Measurements from ENCODE around the gene ATG10. TPM values are rescaled to one million over a fixed set of nuclear protein-coding genes. Genes with fewer than 3 reads are reported as not detected.

Gene ATG10
- total and polyA plus RNA-seq, 2 of the 13 experiments (the other 11 are each of a cell fraction or from before 2014, with no cell fraction given): 2.0 to 5.7 TPM

- Histone ChIP-seq H3K27me3 (ENCODE audit: control insufficient read depth in 1 of 2, insufficient read depth in 2 of 2, low read length in 2 of 2) (no peaks in the 10 kb centered on the region), H3K4me3 (replicated peaks in 1 of 3; ENCODE audit: insufficient read depth in 1 of 3, low read depth in 2 of 3, low read length in 3 of 3) (no peak overlapping the region), H4K20me1 (ENCODE audit: insufficient read depth, low read length) (no peaks in the 10 kb centered on the region), H3K79me2 (ENCODE audit: insufficient read depth, low read length) (no peaks in the 10 kb centered on the region), H2AFZ (ENCODE audit: low read length) (no peak overlapping the region), H3K4me2 (ENCODE audit: low read depth, low read length) (no peak overlapping the region), H3K27ac (ENCODE audit: extremely low read length, insufficient read depth, low read length) (no peak overlapping the region), H3K4me1 (ENCODE audit: insufficient read depth, low read length) (no peaks in the 10 kb centered on the region), H3K9me3 (ENCODE audit: low read length) (no peaks in the 10 kb centered on the region), H3K9ac (ENCODE audit: insufficient read depth, low read depth, low read length) (no peak overlapping the region), H3K36me3 (replicated peaks in 1 of 2; ENCODE audit: control insufficient read depth in 1 of 2, insufficient read depth in 2 of 2, low read length in 2 of 2) (no peaks in the 10 kb centered on the region)
- DNase-seq (ENCODE audit: low spot score): no peak
- in situ Hi-C loops (cut with HindIII; ENCODE audit: extremely low pct_ligation_motif_present, low pct_unique_long_range_greater_than_20kb): no loop called here
- FAIRE-seq: no peak
- BruUV-seq (replicated peaks): no TSS peak
- WGBS (ENCODE audit: low lambda C conversion rate): 78% methylated on average over 4 of the region's 4 CpGs
- CTCF ChIA-PET (ENCODE audit: low intra/inter-chr PET ratio, low total read pairs): no interaction called here
- ATAC-seq: no peak
- intact Hi-C loops (cut with micrococcal nuclease; ENCODE audit: unreplicated experiment): no loop called here
- POLR2A ChIA-PET: no interaction called here
- TF ChIP-seq KLF9 (CRISPR knock-in tag; IDR thresholded peaks at IDR 0.05; ENCODE audit: low read depth) (no peak), SYNCRIP (IDR thresholded peaks at IDR 0.05; ENCODE audit: insufficient read depth, low read depth, low read length) (no peak), NFKBIZ (CRISPR knock-in tag; IDR thresholded peaks at IDR 0.05) (no peak), ZNF878 (CRISPR knock-in tag; IDR thresholded peaks at IDR 0.05) (no peak), ZNF513 (CRISPR knock-in tag; conservative IDR thresholded peaks at IDR 0.05) (no peak), ZNF704 (CRISPR knock-in tag; IDR thresholded peaks at IDR 0.05; ENCODE audit: borderline replicate concordance) (no peak), GATAD2A (CRISPR knock-in tag; IDR thresholded peaks at IDR 0.05) (no peak), MAFG (CRISPR knock-in tag; IDR thresholded peaks at IDR 0.05) (no peak), IKZF5 (CRISPR knock-in tag; IDR thresholded peaks at IDR 0.05) (no peak), PAF1 (CRISPR knock-in tag; IDR thresholded peaks at IDR 0.05) (no peak), ZNF761 (CRISPR knock-in tag; conservative IDR thresholded peaks at IDR 0.05) (no peak), ATF1 (CRISPR knock-in tag; IDR thresholded peaks at IDR 0.05) (no peak), HCFC1 (IDR thresholded peaks at IDR 0.05; ENCODE audit: low read depth, low read length) (no peak)
Observed at GRCh38 chr5:82050955-82051354, 79.1 kb downstream of the ATG10 start.
